SKM-1 (cell line): Measurements from ENCODE around the gene LARP4B.

Experiments
- DNase-seq: peaks from one replicate; lab custom pipeline; 2025; ENCODE audit not compliant: unreplicated experiment; lab: John Stamatoyannopoulos, UW

The LARP4B gene

DNA sequence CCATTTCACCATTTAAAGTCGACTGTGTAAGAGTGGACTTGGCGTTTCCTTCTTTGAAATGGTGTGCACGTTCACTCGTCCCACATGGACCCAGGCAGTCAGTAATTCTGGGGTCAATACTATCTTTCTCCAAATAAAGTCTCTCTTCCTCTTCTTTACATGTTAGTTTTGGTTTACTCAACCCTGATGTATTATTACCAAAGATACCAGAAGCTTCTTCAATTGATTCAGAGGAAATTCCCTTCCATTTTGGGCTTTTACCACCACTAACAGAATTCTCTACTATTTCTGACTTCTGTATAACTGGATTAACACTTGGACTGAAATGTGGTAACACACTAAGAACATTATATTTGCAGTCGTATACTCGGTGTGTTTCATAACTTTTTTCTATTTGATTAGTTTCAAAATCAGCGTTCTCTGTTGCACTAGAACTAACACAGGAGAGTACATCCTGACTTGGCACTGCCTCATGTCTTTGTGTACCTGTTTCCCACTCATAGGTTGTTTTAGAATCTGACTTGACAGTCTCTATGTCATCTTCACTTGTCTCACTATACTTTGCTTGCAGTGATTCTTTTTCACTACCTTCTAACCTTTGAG, 60.8 kb downstream of the LARP4B start:
- DNase-seq: no peak

DNA sequence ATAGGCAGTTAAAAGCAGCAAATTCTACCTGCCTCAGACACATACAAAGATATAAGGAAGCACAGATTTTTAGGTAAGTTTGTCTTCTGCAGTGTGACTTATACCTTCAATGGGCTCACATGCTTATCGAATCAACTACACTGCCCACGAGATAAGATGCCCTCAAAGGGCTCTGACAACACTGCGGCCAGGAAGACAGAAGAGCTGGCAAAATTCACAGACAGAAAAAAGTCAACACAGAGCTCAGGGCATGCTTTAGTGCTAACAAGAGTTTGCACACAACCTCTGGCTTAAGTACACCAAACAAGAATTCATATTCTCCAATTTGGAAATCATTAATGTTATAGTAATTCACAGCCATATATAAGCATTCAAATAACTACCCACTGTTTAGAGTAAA, 62.3 kb downstream of the LARP4B start:
- DNase-seq: no peak

DNA sequence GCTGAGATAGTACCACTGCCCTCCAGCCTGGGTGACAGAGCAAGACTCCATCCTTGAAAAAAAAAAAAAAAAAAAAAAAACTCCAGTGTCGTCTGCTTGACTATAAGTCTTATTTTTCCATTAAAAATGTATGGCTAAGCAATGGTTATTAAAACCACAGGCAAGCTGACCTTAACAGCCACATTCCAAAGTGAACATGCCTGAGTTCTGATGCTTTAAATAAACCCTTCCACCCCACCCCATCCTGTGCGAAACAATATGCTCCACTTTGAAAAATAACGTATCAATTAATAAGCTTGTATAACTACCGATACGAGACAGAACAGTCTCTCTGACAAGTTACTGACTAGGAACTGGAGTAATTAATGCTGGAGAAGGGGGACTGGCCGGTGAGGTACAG, 63.7 kb downstream of the LARP4B start:
- DNase-seq: no peak

DNA sequence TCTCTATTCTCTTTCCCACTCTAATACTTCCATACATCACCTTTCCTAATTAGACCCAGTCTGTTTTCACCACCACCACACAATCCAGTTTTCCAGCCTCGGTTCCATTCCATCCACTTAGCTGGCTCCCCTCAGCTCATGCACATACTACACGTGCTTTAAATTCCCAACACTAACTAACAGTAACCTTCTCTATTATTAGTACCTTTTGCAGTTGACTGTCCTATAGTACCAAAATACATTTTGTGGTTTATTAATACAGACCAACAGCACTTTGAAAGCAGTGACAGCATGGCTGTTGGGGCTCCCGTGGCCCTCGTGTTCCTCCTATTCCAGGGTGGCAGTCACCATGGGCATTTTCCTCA, 64.9 kb downstream of the LARP4B start:
- DNase-seq: no peak

DNA sequence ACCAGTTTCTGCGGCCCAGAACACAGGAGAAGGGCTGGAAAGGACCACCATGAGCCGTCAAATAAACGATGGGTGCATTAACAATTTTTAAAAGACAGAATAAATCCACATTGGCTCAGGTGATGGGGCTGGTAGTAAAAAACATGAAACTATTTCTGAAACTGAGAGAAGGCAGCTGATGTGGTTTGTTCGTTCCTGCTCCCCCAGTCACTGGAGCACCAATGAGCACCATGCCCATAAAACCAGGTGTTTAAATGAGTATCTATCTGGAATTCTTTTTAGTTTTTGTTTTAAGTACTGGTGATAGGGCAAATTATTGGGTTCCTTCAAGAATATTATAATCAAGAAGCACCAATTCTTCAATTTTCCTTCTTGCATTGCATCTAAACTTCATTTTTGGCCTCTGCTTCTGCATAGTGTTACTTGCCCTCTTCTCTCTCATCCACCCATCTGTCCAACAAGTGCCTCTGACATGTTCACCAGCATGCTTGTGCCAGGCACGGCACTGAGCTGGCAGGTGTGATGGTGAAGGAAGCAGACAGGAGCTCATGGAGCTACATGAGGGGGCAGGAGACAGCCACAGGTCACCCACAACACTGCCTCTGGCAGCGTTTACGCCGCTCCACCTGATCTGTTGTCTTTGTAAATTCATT, 65.5 kb downstream of the LARP4B start:
- DNase-seq: no peak

DNA sequence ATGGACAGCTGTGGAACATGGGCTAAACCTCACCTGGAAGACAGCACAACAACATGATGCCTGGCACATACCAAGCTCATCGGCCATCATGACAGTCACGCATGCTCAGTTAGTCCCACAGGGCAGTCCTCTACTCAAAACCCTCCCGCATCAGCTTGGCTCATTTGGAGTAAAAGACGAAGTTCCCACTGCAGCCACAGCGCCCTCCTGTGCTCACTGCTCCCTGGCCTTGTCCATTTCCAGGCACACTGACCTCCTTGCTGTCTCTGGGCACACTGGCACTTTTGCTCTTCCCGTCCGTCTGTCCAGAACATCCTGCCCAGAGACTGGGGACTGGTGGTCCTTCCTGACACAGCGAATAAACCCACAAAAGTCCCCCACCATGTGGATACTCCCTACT, 66.2 kb downstream of the LARP4B start:
- no peak for DNase-seq

DNA sequence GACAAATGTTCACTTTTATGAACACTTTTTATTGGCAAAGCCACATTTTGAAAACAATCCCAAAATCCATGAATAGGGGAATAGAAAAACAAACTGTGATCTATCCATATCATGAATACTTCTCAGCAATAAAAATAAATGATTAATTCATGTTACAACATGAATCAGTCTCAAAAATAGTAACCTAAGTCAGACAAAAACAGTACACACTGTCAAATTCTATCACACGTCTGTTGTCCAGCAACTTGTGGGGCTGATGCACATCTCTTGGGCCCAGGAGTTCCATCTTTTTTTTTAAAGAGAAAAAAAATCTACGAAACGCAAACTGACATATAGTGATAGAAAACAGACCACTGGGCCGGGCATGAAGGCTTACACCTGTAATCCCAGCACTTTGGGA, 71.0 kb downstream of the LARP4B start:
- no peak for DNase-seq

DNA sequence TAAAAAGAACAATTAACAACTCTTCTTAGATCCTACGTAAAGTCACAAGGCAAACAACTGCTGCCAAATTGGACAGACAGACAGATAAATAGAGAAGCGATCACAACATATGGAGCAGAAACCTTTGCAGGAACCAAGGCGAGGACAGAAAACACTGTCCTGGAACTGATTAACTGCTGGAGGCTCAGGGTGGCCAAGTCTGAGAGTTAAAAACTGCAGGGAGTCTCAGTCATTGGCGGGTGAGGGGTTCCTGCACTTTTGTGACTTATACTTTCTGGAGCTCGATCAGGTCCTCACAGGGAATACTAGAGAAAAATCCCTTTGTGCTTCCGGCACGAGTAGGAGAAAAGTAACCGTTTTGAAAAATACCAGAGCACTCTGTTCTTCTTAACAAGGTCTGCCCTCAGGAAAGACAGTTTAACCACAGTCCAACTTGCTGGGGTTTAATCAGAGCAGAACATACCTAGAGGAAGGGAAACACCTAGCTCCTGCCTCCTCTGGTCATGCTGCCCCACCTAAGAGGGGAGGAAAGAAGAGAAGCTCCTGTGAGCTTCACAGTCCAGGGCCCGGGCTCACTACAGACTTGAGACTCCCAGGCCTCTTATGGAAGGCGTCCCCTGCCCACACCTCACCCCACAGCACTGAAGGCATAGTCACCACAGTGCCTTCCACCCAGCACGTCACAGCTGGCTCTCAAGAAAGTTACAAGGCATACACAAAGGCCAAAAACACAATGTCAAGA, 74.9 kb downstream of the LARP4B start:
- DNase-seq: no peak

DNA sequence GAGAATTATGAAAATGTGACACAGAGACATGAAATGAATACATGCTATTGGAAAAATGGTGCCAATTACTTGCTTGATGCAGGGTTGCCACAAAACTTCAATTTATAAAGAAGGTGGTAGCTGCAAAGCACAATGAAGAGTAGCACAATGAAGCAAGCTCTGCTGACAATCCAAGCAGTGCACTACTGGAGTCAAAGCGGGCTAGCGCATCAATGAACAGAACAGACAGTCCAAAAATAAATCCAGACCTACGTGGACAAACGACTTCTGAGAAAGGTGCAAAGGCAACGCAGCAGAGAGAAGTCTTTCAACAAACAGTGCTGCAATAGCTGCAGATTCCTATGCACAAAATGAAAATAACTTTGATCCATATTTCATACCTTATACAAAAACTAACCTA, 75.8 kb downstream of the LARP4B start:
- DNase-seq: no peak

DNA sequence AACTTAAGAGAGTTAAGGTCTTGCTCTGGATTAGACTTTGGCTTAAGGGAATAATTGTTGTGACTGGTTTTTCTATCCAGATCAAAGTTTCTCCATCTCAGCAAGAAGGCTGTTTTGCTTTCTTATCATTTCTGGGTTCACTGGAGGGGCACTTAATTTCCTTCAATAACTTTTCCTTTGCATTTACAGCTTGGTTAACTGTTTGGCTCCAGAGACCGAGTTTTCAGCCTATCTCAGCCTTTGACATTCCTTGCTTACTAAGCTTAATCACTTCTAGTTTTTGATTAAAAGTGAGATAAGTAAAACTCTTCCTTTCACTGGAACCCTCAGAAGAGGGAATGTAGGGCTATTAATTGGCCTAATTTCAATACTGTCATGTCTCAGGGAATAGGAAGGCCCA, 76.4 kb downstream of the LARP4B start:
- DNase-seq: no peak

DNA sequence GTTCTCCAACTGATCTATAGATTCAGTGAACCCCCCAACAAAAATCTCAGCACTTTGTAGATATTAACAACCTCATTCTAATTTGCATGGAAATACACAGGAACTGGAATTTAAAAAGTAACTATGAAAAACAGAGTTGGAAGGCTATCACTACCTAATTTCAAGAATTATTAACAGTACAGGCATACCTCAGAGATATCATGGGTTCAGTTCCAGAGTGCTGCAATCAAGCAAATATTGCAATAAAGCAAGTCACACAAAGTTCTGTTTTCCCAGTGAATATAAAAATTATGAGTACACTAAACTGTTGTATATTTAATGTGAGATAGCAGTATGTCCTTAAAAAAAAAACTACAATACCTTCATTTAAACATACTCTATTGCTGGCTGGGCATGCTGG, 78.5 kb downstream of the LARP4B start:
- no peak for DNase-seq

DNA sequence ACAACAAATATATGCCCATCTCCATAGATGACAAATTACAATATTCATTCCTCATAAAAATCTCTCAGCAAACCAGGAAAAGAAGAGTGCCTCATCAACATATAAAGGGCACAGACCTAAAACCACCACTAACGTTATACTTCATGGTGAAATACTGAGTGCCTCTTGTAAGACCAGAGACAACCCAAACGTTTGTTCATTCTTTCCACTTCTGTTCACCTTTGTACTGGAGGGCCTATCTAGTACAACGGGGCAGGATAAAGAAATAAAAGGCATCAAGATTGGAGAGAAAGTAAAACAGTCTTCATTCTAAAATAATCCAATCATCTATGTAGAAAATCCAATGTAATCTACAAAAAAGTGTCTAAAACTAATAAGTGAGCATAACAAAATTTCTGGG, 79.1 kb downstream of the LARP4B start:
- no peak for DNase-seq

DNA sequence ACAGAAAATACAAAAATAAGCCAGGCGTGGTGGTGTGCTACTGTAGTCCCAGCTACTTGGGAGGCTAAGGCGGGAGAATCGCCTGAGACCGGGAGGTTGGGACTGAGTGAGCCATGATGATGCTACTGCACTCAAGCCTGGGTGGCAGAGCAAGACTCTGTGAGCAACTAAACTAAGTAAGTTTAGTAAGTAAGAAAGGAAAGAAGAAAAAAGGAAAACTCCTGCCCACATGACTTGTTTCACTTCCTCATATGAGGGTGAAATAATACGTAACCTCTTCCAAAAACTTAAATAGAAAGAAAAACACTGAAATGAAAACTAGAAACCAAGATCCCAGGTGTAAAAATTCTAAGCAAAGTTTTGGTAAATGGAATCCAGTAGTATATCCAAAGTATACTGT, 79.6 kb downstream of the LARP4B start:
- DNase-seq: no peak

DNA sequence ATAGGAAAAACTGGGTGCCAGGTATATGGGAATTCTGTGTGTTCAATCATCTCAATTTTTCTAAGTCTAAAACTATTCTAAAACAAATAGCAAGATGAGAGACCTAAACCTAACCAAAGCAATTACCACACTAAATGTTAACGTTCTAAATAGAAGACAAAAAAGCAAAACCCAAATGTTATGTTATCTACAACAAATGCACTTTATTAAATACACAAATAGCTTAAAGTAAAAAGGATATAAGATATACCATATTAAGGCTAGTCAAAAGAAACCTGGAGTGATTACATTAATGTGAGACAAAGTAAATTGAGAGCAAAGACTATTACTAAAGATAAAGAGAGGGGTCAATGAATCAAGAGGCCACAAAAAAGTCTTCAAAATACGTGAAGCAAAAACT, 81.4 kb downstream of the LARP4B start:
- DNase-seq: no peak

DNA sequence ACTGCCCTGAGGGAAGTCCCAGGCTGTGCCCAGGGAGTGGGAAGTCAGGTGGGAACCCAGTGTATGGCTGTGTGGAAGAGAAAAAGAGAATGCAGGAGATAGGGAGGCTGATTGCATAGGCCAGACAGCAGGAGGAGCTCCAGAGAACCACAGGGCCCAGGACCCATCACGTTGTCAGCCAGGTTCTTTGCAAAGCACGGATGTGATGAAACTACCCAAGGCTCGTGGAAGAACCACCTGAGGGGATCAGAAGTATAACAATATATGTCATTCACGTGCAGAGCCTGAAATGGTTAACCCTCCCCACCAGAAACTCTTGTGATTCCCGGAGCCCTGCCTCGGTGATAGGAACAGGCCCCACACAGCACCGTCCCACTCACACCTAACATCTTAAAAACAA, 83.6 kb downstream of the LARP4B start:
- no peak for DNase-seq

DNA sequence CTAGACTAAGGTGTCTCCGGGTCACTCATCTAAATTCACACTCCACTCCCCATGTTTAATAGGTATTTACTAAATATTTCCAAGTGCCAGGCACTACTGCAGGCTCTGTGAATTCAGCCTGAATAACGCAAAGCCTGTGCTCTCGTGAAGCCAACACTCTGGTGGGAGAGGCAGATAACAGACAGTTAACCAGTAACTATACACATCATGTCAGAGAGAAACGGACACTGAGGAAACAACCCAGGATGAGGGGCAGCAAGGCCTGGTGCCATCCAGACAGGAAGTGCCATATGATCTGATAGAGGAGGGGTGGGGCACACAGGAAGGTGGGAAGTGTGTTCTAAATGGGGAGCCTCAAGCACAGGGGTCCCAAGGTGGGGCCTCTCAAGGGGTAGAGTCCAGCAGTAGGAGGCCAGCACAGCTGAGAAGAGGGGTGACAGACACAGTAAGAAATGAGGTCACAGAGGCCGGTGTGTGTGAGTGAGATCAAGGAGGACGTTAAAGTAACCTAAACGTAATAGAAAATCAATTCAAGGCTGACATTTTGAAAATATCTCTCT, 85.3 kb downstream of the LARP4B start:
- no peak for DNase-seq

DNA sequence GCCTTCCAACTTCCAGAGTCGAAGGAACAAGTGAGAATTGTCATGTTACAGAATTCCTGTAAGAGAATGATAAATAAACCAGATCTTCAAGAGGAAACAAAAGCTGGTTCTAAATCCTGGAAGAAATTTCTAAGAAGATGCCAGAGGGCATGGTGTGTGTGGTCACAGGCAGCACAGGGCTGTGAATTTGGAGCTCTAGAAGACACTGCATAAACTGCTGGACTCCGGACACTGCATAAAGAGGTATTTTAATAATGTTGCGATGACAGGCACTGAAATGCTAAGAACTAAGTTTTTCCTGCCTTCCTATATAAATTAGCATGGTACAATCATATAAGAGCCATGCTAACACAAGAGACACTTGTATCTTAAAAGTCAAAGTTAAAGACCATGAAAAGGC, 86.0 kb downstream of the LARP4B start:
- DNase-seq: no peak

DNA sequence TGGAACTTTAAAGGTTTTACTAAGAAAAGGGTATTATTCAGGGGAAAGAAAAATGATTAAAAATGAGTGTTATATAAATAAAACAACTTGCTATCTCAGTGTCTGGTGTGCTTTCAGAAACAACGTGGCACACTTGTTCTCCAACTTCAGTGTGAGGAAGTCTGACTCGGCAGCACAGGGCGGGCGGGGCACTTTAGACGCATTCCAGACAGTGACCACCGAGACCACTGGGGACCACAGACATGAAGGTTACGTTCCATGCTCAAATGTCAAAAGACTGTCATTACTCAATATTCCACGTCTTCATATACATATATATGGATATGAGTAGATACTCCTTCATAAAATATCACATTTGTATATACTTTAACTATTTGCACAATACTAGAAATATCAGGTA, 87.0 kb downstream of the LARP4B start:
- no peak for DNase-seq

DNA sequence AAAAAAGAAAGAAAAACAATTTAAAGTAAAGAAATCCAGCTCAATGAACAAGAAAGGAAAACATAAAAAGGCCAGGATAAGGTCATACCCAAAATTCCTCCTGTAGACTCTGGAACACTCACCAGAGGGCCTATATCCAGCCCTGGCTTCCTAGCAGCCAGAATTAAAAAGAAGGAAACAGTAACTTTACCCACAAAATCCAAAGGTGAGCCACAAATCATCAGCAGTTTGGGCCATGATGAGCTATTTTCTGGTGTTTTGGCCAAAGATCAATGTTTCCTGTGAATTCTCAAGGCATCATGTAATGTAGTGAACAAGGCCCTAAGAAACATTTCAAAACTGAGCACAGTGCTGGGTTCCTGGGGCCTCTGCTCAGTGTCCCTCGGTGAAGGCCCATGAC, 87.8 kb downstream of the LARP4B start:
- no peak for DNase-seq

DNA sequence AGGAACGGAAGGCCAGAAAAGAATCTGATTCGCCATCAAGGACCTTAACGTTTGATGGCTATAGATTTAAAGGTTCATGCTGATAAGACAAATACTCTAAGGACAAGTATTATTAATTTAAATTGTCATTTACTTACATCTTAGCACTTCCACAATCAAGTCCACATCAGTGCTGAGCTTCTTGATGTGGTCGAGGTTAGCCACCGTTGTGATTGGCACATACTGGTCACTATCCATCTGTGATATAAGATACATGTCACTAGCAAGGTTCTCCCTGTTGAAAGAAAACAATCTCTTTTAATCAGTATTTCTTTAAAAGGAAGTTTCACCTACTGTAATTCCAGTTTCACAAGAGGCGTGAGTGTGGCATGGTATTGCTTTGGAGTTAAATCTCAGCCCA, 88.7 kb downstream of the LARP4B start:
- no peak for DNase-seq

DNA sequence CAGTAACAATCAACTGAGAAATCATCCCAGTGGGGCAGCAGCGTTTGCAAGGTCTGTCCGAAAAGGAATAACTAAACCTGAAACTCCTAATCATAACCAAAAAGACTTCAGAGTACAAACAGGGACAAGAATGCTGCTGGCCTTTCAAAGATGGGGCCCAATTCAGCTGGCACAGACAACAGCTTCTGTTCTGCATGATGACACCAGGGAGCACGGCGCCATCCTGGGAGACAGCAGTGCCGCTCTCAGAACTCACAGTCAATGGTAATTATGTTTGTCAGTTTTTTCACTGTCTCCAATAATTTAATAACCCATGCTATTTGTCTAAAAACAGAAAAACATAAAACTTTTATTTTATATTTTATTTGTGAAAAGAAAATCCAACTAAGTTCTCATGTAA, 90.0 kb downstream of the LARP4B start:
- no peak for DNase-seq

DNA sequence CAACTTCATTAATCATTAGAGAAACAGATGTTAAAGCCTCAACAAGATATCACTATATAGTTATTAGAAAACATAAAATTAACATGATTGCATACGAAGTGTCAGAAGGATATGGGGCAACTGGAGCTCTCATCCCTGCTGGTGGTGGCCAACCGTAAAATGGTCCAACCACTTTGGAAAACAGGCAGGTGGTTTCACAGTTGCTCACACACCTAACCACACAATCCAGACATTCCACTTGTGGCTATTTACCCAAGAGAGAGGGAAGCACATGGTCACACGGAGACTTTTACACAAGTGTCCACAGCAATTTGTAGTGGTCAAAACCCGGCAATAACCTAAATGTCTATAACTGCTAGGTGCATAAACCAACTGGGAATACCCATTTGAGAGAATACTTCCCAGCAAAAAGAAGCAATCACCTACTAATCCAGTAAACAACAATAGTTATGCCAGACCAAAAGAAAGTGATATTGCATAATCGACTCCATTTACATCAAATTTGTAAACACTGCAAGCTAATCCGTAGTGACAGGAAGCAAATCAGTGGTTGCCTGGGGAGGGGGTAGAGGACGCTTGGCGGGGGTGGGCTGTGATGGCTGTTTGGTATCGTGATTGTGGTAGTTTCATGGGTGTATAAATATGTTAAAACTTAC, 91.8 kb downstream of the LARP4B start:
- no peak for DNase-seq
